ENCODE data around the gene A2ML1. TPM values are rescaled to one million over a fixed set of nuclear protein-coding genes. Genes with fewer than 3 reads are reported as not detected.

The A2ML1 gene
- total and polyA plus RNA-seq, 2 donors (not counting 3 experiments of a cell fraction or from before 2014, with no cell fraction given): not detected

DNA sequence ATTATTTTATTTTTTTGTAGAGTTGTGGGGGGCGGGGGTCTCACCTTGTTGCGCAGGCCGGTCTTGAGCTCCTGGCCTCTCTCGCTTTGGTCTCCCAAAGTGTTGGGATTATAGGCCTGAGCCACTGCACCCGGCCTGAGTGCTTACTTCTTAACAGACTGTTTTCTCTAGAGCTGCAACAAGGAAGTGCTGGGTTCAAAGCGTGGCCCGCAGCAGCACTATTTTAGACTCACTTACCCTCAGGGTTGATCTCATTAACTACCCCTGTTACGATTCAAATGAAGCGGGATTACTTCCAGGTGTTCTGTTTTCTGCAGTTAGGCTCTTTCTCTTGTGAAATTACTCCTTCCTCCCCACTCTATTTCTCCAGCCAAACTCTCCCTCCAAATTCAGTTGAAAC lies 8.7 kb downstream of the A2ML1 start:
- no peaks in the 10 kb centered on the region for H3K9me3 ChIP-seq (replicated peaks; ENCODE audit: control insufficient read depth, insufficient read depth, low read length)
- no peaks in the 10 kb centered on the region for H4K20me1 ChIP-seq (replicated peaks; ENCODE audit: control insufficient read depth, extremely low read depth, insufficient read depth, low read length)
- POLR2A ChIA-PET: no interaction called here
- CTCF ChIA-PET: interaction anchor here (0.7 to 1.3 kb wide), 2 partner anchors 174 to 218 kb away, joined by 4 read pairs; no protein-coding TSS in a partner anchor
- H3K27ac ChIP-seq (ENCODE audit: insufficient read depth, low read depth, low read length): no peak overlapping the region
- no peaks in the 10 kb centered on the region for H3K9me1 ChIP-seq (replicated peaks; ENCODE audit: control insufficient read depth, extremely low read depth, insufficient read depth, low read length)
- H3K79me2 ChIP-seq (ENCODE audit: control insufficient read depth, insufficient read depth, low read length): no peaks in the 10 kb centered on the region
- H3K4me1 ChIP-seq (ENCODE audit: control insufficient read depth, extremely low read depth, insufficient read depth, low read length): no peaks in the 10 kb centered on the region
- no peaks in the 10 kb centered on the region for H3K36me3 ChIP-seq (ENCODE audit: control insufficient read depth in 2 of 2, extremely low read depth in 1 of 2, insufficient read depth in 2 of 2, low read length in 2 of 2)
- no peaks in the 10 kb centered on the region for H3K27me3 ChIP-seq (ENCODE audit: control insufficient read depth in 2 of 2, insufficient read depth in 2 of 2, low read length in 2 of 2)
- no peak overlapping the region for H3K9ac ChIP-seq (replicated peaks; ENCODE audit: extremely low read depth, insufficient read depth, low read length)
- H3K4me2 ChIP-seq (ENCODE audit: insufficient read depth, low read length): no peak overlapping the region
- FAIRE-seq: no peak
- H2AFZ ChIP-seq (ENCODE audit: low read depth, low read length): no peak overlapping the region
- TF ChIP-seq GATA2 (IDR thresholded peaks at IDR 0.05; ENCODE audit: insufficient read depth, insufficient read length, low read depth, low read length): no peak
- TF ChIP-seq, protein P1, sequence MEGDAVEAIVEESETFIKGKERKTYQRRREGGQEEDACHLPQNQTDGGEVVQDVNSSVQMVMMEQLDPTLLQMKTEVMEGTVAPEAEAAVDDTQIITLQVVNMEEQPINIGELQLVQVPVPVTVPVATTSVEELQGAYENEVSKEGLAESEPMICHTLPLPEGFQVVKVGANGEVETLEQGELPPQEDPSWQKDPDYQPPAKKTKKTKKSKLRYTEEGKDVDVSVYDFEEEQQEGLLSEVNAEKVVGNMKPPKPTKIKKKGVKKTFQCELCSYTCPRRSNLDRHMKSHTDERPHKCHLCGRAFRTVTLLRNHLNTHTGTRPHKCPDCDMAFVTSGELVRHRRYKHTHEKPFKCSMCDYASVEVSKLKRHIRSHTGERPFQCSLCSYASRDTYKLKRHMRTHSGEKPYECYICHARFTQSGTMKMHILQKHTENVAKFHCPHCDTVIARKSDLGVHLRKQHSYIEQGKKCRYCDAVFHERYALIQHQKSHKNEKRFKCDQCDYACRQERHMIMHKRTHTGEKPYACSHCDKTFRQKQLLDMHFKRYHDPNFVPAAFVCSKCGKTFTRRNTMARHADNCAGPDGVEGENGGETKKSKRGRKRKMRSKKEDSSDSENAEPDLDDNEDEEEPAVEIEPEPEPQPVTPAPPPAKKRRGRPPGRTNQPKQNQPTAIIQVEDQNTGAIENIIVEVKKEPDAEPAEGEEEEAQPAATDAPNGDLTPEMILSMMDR (IDR thresholded peaks at IDR 0.05; ENCODE audit: extremely low read depth in 1 of 2, insufficient read depth in 1 of 2, low read depth in 1 of 2, low read length in 2 of 2): no peak
- TF ChIP-seq JUN (IDR thresholded peaks at IDR 0.05; ENCODE audit: borderline replicate concordance, insufficient read depth, insufficient read length, low read depth): no peak
- TF ChIP-seq EZH2 (IDR thresholded peaks at IDR 0.05; ENCODE audit: borderline replicate concordance, low read depth, low read length, severe bottlenecking): no peak
- no peak for TF ChIP-seq MYC (IDR thresholded peaks at IDR 0.05; ENCODE audit: low read depth, low read length)
- no peak for TF ChIP-seq POLR2AphosphoS5 (IDR thresholded peaks at IDR 0.05; ENCODE audit: insufficient read depth, low read depth, low read length)
- TF ChIP-seq FOS (IDR thresholded peaks at IDR 0.05; ENCODE audit: borderline replicate concordance, insufficient read depth, low read length): no peak
- TF ChIP-seq POLR2A (IDR thresholded peaks at IDR 0.05; ENCODE audit: low read depth, low read length): no peak
- TF ChIP-seq, protein P2, sequence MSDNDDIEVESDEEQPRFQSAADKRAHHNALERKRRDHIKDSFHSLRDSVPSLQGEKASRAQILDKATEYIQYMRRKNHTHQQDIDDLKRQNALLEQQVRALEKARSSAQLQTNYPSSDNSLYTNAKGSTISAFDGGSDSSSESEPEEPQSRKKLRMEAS (IDR thresholded peaks at IDR 0.05; ENCODE audit: insufficient read depth, insufficient read length): no peak
- intact Hi-C loops (cut with micrococcal nuclease): no loop called here
- BruUV-seq (replicated peaks): no TSS peak
- no peak overlapping the region for H3K4me3 ChIP-seq (replicated peaks in 1 of 3; ENCODE audit: insufficient read depth in 1 of 3, low read depth in 1 of 3, low read length in 3 of 3)
- DNase-seq (ENCODE audit: low read depth, low spot score): no peak
- dilution Hi-C loops (cut with MboI; ENCODE audit: extremely low pct_ligation_motif_present, low sequenced_read_pairs): no loop called here

Measured in endothelial cell of umbilical vein (primary cell).